GM12891 (cell line): Measurements from ENCODE around the gene CD300LF.

Experiments used
- POLR2A ChIP-seq: IDR thresholded peaks from 2 replicates; pipeline ENCODE4 v1.6.1; 2011; ENCODE audit warnings: low read depth, low read length, control low read depth
- POLR2AphosphoS5 ChIP-seq: IDR thresholded peaks from 2 replicates; pipeline ENCODE4 v1.6.1; 2011; ENCODE audit warnings: low read depth, low read length, control low read depth
- SPI1 ChIP-seq: IDR thresholded peaks from 2 replicates; pipeline ENCODE4 v1.6.1; 2011; ENCODE audit warnings: low read depth, low read length, control low read depth
- TAF1 ChIP-seq: IDR thresholded peaks from 2 replicates; pipeline ENCODE4 v1.6.1; 2011; ENCODE audit warnings: low read depth, low read length, control low read depth

GRCh38 chr17:74732042-74732867, 19.5 kb upstream of the CD300LF start:
- TF ChIP-seq POLR2A (no peak), TAF1 (no peak), POLR2AphosphoS5 (no peak), SPI1 (no peak)
